ENCODE measurements around the gene MKRN2. TPM values are rescaled to one million over a fixed set of nuclear protein-coding genes. Genes with fewer than 3 reads are reported as not detected.

The MKRN2 gene
- total and polyA plus RNA-seq, 2 donors (not counting 3 experiments of a cell fraction or from before 2014, with no cell fraction given): 27.3 to 29.9 TPM

- H3K79me2 ChIP-seq (ENCODE audit: control insufficient read depth, insufficient read depth, low read length): no peaks in the 10 kb centered on the region
- no peaks in the 10 kb centered on the region for H4K20me1 ChIP-seq (replicated peaks; ENCODE audit: control insufficient read depth, extremely low read depth, insufficient read depth, low read length)
- no peak overlapping the region for H3K4me2 ChIP-seq (ENCODE audit: insufficient read depth, low read length)
- ChIA-PET CTCF (interaction anchor here (1.3 kb wide), 1 partner anchor 16 kb away, joined by 3 read pairs; no protein-coding TSS in a partner anchor), POLR2A (no interaction called here)
- no peaks in the 10 kb centered on the region for H3K9me1 ChIP-seq (replicated peaks; ENCODE audit: control insufficient read depth, extremely low read depth, insufficient read depth, low read length)
- BruUV-seq (replicated peaks): no TSS peak
- intact Hi-C loops (cut with micrococcal nuclease) (no loop called here), dilution Hi-C loops (cut with MboI; ENCODE audit: extremely low pct_ligation_motif_present, low sequenced_read_pairs) (no loop called here)
- no peaks in the 10 kb centered on the region for H3K4me1 ChIP-seq (ENCODE audit: control insufficient read depth, extremely low read depth, insufficient read depth, low read length)
- DNase-seq (ENCODE audit: low read depth, low spot score) (no peak), FAIRE-seq (no peak)
- H3K27ac ChIP-seq (ENCODE audit: insufficient read depth, low read depth, low read length): no peak overlapping the region
- no peaks in the 10 kb centered on the region for H3K27me3 ChIP-seq (ENCODE audit: control insufficient read depth in 2 of 2, insufficient read depth in 2 of 2, low read length in 2 of 2)
- peaks cover 29 to 40% of the 10 kb centered on the region in 2 experiments for H3K36me3 ChIP-seq (ENCODE audit: control insufficient read depth in 2 of 2, extremely low read depth in 1 of 2, insufficient read depth in 2 of 2, low read length in 2 of 2)
- no peak overlapping the region for H3K4me3 ChIP-seq (replicated peaks in 1 of 3; ENCODE audit: insufficient read depth in 1 of 3, low read depth in 1 of 3, low read length in 3 of 3)
- TF ChIP-seq POLR2AphosphoS5 (IDR thresholded peaks at IDR 0.05; ENCODE audit: insufficient read depth, low read depth, low read length) (no peak), JUN (IDR thresholded peaks at IDR 0.05; ENCODE audit: borderline replicate concordance, insufficient read depth, insufficient read length, low read depth) (no peak), POLR2A (IDR thresholded peaks at IDR 0.05; ENCODE audit: low read depth, low read length) (no peak), MAX (IDR thresholded peaks at IDR 0.05; ENCODE audit: insufficient read depth, insufficient read length) (no peak), EZH2 (IDR thresholded peaks at IDR 0.05; ENCODE audit: borderline replicate concordance, low read depth, low read length, severe bottlenecking) (no peak), GATA2 (IDR thresholded peaks at IDR 0.05; ENCODE audit: insufficient read depth, insufficient read length, low read depth, low read length) (no peak)
- H3K9ac ChIP-seq (replicated peaks; ENCODE audit: extremely low read depth, insufficient read depth, low read length): no peak overlapping the region
- no peak overlapping the region for H2AFZ ChIP-seq (ENCODE audit: low read depth, low read length)
- H3K9me3 ChIP-seq (replicated peaks; ENCODE audit: control insufficient read depth, insufficient read depth, low read length): no peaks in the 10 kb centered on the region
Measured at GRCh38 chr3:12574661-12575060, 17.8 kb downstream of the MKRN2 start.

GRCh38 chr3:12577379-12577778, 20.5 kb downstream of the MKRN2 start:
- Histone ChIP-seq H3K9ac (replicated peaks; ENCODE audit: extremely low read depth, insufficient read depth, low read length) (no peak overlapping the region), H2AFZ (ENCODE audit: low read depth, low read length) (no peak overlapping the region), H3K4me2 (ENCODE audit: insufficient read depth, low read length) (no peak overlapping the region), H3K27ac (ENCODE audit: insufficient read depth, low read depth, low read length) (no peak overlapping the region), H4K20me1 (replicated peaks; ENCODE audit: control insufficient read depth, extremely low read depth, insufficient read depth, low read length) (no peaks in the 10 kb centered on the region), H3K27me3 (ENCODE audit: control insufficient read depth in 2 of 2, insufficient read depth in 2 of 2, low read length in 2 of 2) (no peaks in the 10 kb centered on the region), H3K4me1 (ENCODE audit: control insufficient read depth, extremely low read depth, insufficient read depth, low read length) (no peaks in the 10 kb centered on the region), H3K36me3 (ENCODE audit: control insufficient read depth in 2 of 2, extremely low read depth in 1 of 2, insufficient read depth in 2 of 2, low read length in 2 of 2) (peaks cover 18 to 34% of the 10 kb centered on the region in 2 experiments), H3K4me3 (replicated peaks in 1 of 3; ENCODE audit: insufficient read depth in 1 of 3, low read depth in 1 of 3, low read length in 3 of 3) (no peak overlapping the region), H3K9me3 (replicated peaks; ENCODE audit: control insufficient read depth, insufficient read depth, low read length) (no peaks in the 10 kb centered on the region), H3K9me1 (replicated peaks; ENCODE audit: control insufficient read depth, extremely low read depth, insufficient read depth, low read length) (no peaks in the 10 kb centered on the region), H3K79me2 (ENCODE audit: control insufficient read depth, insufficient read depth, low read length) (no peaks in the 10 kb centered on the region)
- CTCF ChIA-PET: interaction anchor here (1.1 kb wide), 1 partner anchor 25 kb away, joined by 3 read pairs; no protein-coding TSS in a partner anchor
- dilution Hi-C loops (cut with MboI; ENCODE audit: extremely low pct_ligation_motif_present, low sequenced_read_pairs) (no loop called here), intact Hi-C loops (cut with micrococcal nuclease) (no loop called here)
- DNase-seq (ENCODE audit: low read depth, low spot score): no peak
- TF ChIP-seq GATA2 (IDR thresholded peaks at IDR 0.05; ENCODE audit: insufficient read depth, insufficient read length, low read depth, low read length): no peak
- no peak for TF ChIP-seq POLR2AphosphoS5 (IDR thresholded peaks at IDR 0.05; ENCODE audit: insufficient read depth, low read depth, low read length)
- TF ChIP-seq CTCF (IDR thresholded peaks at IDR 0.05; ENCODE audit: extremely low read depth in 1 of 2, insufficient read depth in 1 of 2, low read depth in 1 of 2, low read length in 2 of 2): no peak
- no peak for TF ChIP-seq EZH2 (IDR thresholded peaks at IDR 0.05; ENCODE audit: borderline replicate concordance, low read depth, low read length, severe bottlenecking)
- TF ChIP-seq JUN (IDR thresholded peaks at IDR 0.05; ENCODE audit: borderline replicate concordance, insufficient read depth, insufficient read length, low read depth): no peak
- no peak for TF ChIP-seq MYC (IDR thresholded peaks at IDR 0.05; ENCODE audit: low read depth, low read length)
- TF ChIP-seq POLR2A (IDR thresholded peaks at IDR 0.05; ENCODE audit: low read depth, low read length): no peak
- TF ChIP-seq MAX (IDR thresholded peaks at IDR 0.05; ENCODE audit: insufficient read depth, insufficient read length): no peak
- no peak for TF ChIP-seq FOS (IDR thresholded peaks at IDR 0.05; ENCODE audit: borderline replicate concordance, insufficient read depth, low read length)
- no peak for FAIRE-seq
- no TSS peak for BruUV-seq (replicated peaks)
- POLR2A ChIA-PET: no interaction called here

Data from endothelial cell of umbilical vein (primary cell).